Retinal pigment epithelial cell (primary cell): ENCODE data around the gene GAP43.

ENCODE experiments used
- DNase-seq: peaks from one replicate; pipeline ENCODE4 v3.0.0-alpha.2; 2010; ENCODE audit warnings: low read depth
- H3K4me3 ChIP-seq: 2 replicates; pipeline ENCODE4 v1.5.1; 2011; ENCODE audit warnings: mild to moderate bottlenecking, low read length, control low read depth, moderate library complexity
- TF ChIP-seq, protein P1 (sequence below): conservative IDR thresholded peaks from 2 replicates; pipeline ENCODE4 v1.5.1; 2011; ENCODE audit warnings: low read depth, low read length, control low read depth, inconsistent platforms

Gene GAP43

DNA sequence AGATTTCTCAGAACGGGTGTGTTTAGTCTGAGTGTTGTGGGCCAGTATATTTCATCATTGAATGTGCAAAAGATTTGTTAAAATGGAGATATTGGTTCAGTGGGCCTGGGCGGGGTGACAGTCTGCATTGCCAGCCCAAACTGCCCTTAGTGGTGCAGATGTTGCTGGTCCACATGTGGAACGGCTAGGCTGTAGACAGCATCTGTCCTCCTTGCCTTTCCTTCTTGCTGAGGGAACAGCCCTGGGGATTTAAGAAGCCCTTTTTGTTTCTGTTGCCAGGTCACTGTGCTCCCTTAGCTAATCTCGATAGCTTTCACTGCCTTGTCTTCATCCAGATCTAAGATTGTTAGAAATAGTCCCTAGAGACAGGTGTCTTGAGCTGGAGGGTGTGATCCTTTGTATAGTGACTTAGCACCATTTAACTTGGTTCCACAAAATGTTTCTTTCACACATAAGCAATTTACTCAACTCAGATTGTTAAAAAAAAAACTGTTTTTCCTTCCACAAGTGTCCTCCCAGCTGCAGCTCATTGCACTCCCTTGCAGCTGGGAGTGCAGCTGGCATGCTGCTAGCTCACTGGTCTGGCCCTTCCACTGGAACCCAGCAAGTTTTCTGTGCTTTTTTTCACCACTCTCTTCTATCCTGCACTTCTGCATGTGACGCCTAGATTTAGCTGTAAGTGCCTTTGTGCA lies 37.5 kb downstream of the GAP43 start:
- DNase-seq, result no peak
- H3K4me3 ChIP-seq, result no peak overlapping the region
- TF ChIP-seq, protein P1, sequence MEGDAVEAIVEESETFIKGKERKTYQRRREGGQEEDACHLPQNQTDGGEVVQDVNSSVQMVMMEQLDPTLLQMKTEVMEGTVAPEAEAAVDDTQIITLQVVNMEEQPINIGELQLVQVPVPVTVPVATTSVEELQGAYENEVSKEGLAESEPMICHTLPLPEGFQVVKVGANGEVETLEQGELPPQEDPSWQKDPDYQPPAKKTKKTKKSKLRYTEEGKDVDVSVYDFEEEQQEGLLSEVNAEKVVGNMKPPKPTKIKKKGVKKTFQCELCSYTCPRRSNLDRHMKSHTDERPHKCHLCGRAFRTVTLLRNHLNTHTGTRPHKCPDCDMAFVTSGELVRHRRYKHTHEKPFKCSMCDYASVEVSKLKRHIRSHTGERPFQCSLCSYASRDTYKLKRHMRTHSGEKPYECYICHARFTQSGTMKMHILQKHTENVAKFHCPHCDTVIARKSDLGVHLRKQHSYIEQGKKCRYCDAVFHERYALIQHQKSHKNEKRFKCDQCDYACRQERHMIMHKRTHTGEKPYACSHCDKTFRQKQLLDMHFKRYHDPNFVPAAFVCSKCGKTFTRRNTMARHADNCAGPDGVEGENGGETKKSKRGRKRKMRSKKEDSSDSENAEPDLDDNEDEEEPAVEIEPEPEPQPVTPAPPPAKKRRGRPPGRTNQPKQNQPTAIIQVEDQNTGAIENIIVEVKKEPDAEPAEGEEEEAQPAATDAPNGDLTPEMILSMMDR, result no peak

DNA sequence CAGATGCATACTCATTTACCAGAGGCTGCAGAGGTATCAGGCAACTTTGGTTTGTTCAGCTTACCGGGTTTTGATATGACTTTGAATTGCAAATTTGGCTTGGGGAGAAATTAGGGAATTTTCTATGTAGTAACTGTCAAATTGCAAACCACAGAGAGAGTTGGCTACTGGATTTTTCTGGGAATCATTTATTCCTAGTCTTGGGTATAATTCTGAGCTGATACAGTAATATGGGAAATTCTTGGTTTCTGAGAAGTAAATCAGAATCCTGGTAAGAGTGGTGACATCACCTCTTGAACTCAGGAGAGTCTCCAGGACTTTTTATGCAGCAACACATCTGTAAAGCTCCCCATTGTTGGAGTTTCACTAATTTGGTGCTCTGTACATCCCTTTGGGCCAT lies 39.0 kb downstream of the GAP43 start:
- TF ChIP-seq, protein P1, result no peak
- no peak for DNase-seq

DNA sequence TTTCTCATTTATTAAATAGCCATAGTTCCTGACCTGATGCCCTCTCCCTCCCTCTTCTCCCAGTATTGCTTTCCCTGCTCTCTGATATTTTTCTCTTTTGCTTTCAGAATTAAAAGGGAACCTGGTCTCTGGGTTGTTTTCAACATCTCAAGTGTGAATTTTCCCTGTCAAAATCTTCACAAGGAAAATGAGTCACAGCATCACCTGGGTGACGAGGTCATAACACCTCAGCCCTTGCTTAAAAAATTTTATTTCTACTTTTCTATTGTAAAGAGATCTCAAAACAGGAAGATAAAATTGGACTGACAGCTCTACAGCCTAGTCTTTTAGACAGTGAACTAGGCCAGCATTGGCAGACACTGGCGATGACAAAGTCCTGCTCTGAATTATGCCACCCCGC lies 40.1 kb downstream of the GAP43 start:
- DNase-seq, result no peak
- TF ChIP-seq, protein P1, result no peak
- H3K4me3 ChIP-seq, result no peak overlapping the region

More for the DNA sequence above, 39.0 kb downstream of the GAP43 start:
- H3K4me3 ChIP-seq, result no peak overlapping the region

DNA sequence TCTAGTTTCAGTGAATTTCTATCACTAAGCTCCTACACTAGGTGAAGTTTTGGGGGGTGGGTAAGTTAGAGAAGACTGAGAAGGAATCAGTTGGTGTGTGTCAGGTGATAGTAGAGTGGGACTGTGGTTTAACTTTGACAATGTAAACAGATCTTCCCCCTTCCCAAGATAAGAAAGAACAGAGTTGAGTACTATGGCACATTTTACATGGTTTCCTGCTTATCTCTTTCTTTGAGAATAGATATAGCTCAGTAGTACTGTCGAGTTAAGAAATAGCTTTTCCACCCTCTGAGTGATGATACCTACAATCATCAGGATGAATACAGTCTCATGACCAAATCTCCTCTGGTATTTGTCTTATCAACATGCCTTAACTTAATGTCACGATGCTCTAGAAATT lies 42.8 kb downstream of the GAP43 start:
- TF ChIP-seq, protein P1, result no peak
- no peak for DNase-seq
- H3K4me3 ChIP-seq, result no peak overlapping the region

DNA sequence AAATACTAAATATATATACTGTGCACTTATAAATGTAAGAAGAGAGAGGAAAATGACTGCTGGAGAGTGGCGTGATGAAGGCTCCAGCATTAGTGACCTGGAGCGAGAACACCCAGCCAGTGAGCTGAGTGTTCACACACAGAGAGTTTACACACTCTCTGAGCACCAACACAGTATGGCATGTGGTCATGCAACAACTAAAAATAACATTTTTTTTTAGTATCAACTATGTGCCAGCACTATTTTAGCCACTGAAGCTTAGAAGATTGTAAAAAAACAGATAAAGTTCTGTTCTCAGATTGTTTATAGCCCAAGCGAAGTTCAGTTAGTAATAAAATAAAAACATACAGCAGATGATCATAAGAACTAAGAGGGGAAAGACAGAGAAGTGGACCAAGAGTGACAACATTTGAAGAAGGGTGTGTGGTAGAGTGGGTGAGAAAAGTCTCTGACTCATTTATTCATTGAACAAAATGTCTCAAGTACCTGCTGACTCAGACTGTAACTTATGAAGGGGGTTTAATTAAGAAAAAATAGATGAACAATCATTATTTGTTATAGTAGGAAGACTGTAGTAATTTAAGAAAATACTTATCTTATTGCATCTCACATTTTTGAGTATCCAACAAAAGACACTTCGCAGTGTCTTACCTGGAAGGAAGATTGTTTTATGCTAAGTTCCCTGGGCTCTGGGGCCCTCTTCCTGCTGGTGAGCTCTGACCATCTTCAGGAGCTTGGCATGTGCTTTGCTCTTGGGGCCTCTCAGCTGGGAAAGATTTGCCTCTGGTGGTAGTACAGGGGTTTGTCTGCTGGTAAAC lies 43.8 kb downstream of the GAP43 start:
- DNase-seq, result no peak
- H3K4me3 ChIP-seq, result no peak overlapping the region
- TF ChIP-seq, protein P1, result peak; percentile 8

DNA sequence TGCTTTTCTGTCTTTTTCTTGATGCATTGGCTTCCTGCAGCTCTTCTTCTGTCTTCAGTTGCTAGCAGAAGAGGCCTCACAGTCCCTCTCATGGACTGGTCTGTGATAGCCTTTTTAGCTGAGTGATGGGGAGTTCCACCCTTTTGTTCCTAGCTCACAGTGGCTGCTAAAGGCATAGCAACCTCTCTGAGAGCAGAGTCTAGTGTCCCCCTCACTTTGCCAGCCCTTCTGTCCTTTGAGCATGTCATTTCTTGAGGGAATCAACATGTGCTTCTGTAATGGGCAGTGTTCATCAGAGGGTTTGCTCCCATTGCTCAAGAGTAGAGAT lies 44.4 kb downstream of the GAP43 start:
- H3K4me3 ChIP-seq, result no peak overlapping the region
- no peak for DNase-seq
- TF ChIP-seq, protein P1, result no peak

DNA sequence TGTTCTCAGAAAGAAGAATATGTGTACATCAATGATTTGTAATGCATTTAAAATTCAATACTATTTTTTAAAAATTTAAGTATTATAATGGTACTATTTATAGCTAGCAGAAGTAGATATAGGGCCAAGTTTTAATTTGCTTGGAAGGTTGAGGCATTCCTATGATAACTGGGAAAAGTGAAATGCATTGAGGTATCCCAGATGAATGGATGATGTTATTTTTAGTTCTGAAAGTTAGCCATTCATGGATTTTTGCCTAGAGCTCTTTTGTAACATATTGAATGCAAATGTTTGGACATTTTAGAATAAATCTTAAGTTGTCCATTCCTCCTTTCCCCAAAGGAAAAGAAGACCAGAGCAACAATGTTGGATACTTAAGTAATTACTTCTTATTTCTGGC lies 47.6 kb downstream of the GAP43 start:
- no peak for DNase-seq
- no peak overlapping the region for H3K4me3 ChIP-seq
- TF ChIP-seq, protein P1, result no peak
